Esophagus muscularis mucosa (tissue), 4 donors: ENCODE measurements around the gene PRKRA.

Source experiments
- CTCF ChIP-seq, 3 experiments: fragments of 200-600 bp in 2 of 3; fragments of 450-650 bp in 1 of 3; sonication (generic) in 2 of 3; IDR thresholded peaks; one replicate each; pipeline ENCODE4 v1.5.1; 2017 to 2019; ENCODE audit warnings: antibody characterized with exemption in 3 of 3, mild to moderate bottlenecking in 2 of 3, moderate library complexity in 1 of 3
- EP300 ChIP-seq: sonication (generic); formaldehyde crosslinking; IDR thresholded peaks from one replicate; pipeline ENCODE4 v1.6.1; 2017; ENCODE audit warnings: antibody characterized with exemption
- POLR2A ChIP-seq: fragments of 450-650 bp; IDR thresholded peaks from one replicate; pipeline ENCODE4 v1.6.1; 2017; ENCODE audit warnings: antibody characterized with exemption, moderate library complexity, mild to moderate bottlenecking, low read depth

DNA sequence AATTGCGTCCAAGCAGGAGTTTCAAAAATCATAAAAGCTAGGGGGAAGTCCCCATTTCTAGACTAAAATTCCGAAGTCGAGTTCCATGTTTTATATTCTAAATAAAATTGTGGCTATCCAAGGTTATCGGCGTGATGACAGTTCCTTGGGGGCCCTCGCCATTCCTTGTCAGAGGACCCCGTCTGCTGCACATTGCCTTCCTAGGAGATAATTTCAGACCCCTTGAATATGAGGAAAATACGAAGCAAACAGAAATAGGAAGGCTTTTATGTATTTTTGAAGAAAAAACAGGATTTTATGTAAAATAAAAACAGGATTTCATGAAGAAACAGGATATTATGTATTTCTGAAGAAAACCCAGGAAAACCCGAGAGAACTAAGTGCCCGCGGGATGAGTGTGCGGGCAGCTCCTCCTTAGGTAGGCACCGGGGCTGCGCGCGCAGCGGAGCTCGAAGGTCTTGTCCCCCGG, 28.8 kb upstream of the PRKRA start:
- no peak for TF ChIP-seq CTCF (IDR thresholded peaks at IDR 0.05)
- TF ChIP-seq POLR2A, result no peak
- TF ChIP-seq EP300, result no peak
